H1 (cell line): Measurements from ENCODE around the gene EFR3B. TPM values are rescaled to one million over a fixed set of nuclear protein-coding genes. Genes with fewer than 3 reads are reported as not detected.

Source experiments
- CTCF ChIA-PET: fragments of 300-600 bp; sonication (Branson Sonifier 250); formaldehyde crosslinking; loops from one replicate; lab custom pipeline; 2021; ENCODE audit not compliant: partially characterized antibody; lab: Charles Lee
- POLR2A ChIA-PET: fragments of 300-600 bp; sonication (Branson Sonifier 250); formaldehyde crosslinking; loops from one replicate; lab custom pipeline; 2021; ENCODE audit warnings: inconsistent platforms; ENCODE audit not compliant: partially characterized antibody; lab: Charles Lee
- DNase-seq, 2 experiments: peaks; one replicate each; pipeline versions ENCODE4 v3.0.0 to v3.0.0-alpha.2; 2010 to 2022; ENCODE audit warnings: low spot score in 2 of 2, low read depth in 1 of 2, mixed read lengths in 1 of 2
- FAIRE-seq: peaks from 2 replicates; lab custom pipeline; 2011; peaks lifted over from hg19 to GRCh38; lab: Jason Lieb, UNC
- H2AFZ ChIP-seq: 2 replicates; pipeline ENCODE4 v1.8.1; 2012; ENCODE audit warnings: low read length, inconsistent platforms
- H2AK5ac ChIP-seq: 2 replicates; pipeline ENCODE4 v1.6.1; 2013; ENCODE audit warnings: low read depth, low read length
- H2BK120ac ChIP-seq: replicated peaks from 2 replicates; pipeline ENCODE3; 2013; ENCODE audit warnings: low read depth, low read length, inconsistent platforms
- H2BK12ac ChIP-seq: 2 replicates; pipeline ENCODE4 v1.6.1; 2013; ENCODE audit warnings: low read depth, low read length
- H2BK15ac ChIP-seq: 2 replicates; pipeline ENCODE4 v1.6.1; 2013; ENCODE audit warnings: low read length
- H2BK20ac ChIP-seq: 2 replicates; pipeline ENCODE4 v1.6.1; 2013; ENCODE audit warnings: low read length
- H2BK5ac ChIP-seq: 2 replicates; pipeline ENCODE4 v1.6.1; 2013; ENCODE audit warnings: low read depth, low read length
- H3K14ac ChIP-seq: 2 replicates; pipeline ENCODE4 v1.6.1; 2013; ENCODE audit warnings: inconsistent platforms; ENCODE audit not compliant: insufficient read length
- H3K18ac ChIP-seq: 2 replicates; pipeline ENCODE4 v1.6.1; 2013; ENCODE audit warnings: low read length; ENCODE audit errors: extremely low read depth
- H3K23ac ChIP-seq: 2 replicates; pipeline ENCODE4 v1.6.1; 2013; ENCODE audit warnings: inconsistent platforms; ENCODE audit not compliant: insufficient read length
- H3K23me2 ChIP-seq: 2 replicates; pipeline ENCODE4 v1.6.1; 2013; ENCODE audit warnings: low read depth, low read length
- H3K27ac ChIP-seq: 2 replicates; pipeline ENCODE4 v1.6.1; 2011; ENCODE audit warnings: low read depth, low read length, inconsistent platforms
- H3K27me3 ChIP-seq, 4 experiments: replicated peaks in 1 of 4; 1 replicate in 1 of 4; 2 replicates in 3 of 4; pipeline versions ENCODE4 v1.6.1 to v1.8.1; 2011 to 2013; ENCODE audit warnings: low read length in 3 of 4, mild to moderate bottlenecking in 3 of 4, inconsistent platforms in 2 of 4, mixed read lengths in 2 of 4, moderate library complexity in 1 of 4; ENCODE audit not compliant: control insufficient read depth in 3 of 4, insufficient read depth in 3 of 4; ENCODE audit errors: extremely low read depth in 1 of 4
- H3K36me3 ChIP-seq, 4 experiments: 2 replicates each; pipeline versions ENCODE4 v1.6.1 to v1.8.1; 2011 to 2013; ENCODE audit warnings: mild to moderate bottlenecking in 4 of 4, low read length in 3 of 4, moderate library complexity in 2 of 4, control low read depth in 1 of 4, inconsistent platforms in 1 of 4; ENCODE audit not compliant: insufficient read depth in 4 of 4, control insufficient read depth in 2 of 4
- H3K4ac ChIP-seq: replicated peaks from 2 replicates; pipeline ENCODE3; 2013; ENCODE audit warnings: low read length, low read depth, mixed read lengths, inconsistent platforms; ENCODE audit not compliant: insufficient read length
- H3K4me1 ChIP-seq, 4 experiments: replicated peaks in 1 of 4; 1 replicate in 1 of 4; 2 replicates in 3 of 4; pipeline versions ENCODE4 v1.6.1 to v1.8.1; 2011 to 2013; ENCODE audit warnings: low read length in 3 of 4, inconsistent platforms in 2 of 4, mixed read lengths in 1 of 4; ENCODE audit not compliant: insufficient read depth in 4 of 4, control insufficient read depth in 3 of 4
- H3K4me2 ChIP-seq, 2 experiments: 2 replicates each; pipeline versions ENCODE4 v1.6.1 to v1.8.1; 2011 to 2013; ENCODE audit warnings: low read depth in 2 of 2, low read length in 2 of 2, control low read depth in 1 of 2, inconsistent platforms in 1 of 2, mild to moderate bottlenecking in 1 of 2; ENCODE audit not compliant: insufficient read depth in 1 of 2
- H3K4me3 ChIP-seq, 4 experiments: fragments of 200-600, 300-600 bp in 1 of 4; sonication (generic), shearing (Covaris generic), sonication (Bioruptor Twin) in 1 of 4; 2 replicates each; pipeline versions ENCODE4 v1.5.1 to v1.8.1; 2011 to 2016; ENCODE audit warnings: low read length in 4 of 4, low read depth in 3 of 4, control low read depth in 2 of 4, inconsistent platforms in 2 of 4, mild to moderate bottlenecking in 2 of 4, mixed read lengths in 1 of 4, moderate library complexity in 1 of 4; ENCODE audit not compliant: insufficient read depth in 2 of 4; ENCODE audit errors: extremely low read depth in 1 of 4
- H3K56ac ChIP-seq: replicated peaks from 2 replicates; pipeline ENCODE3; 2013; ENCODE audit warnings: low read depth, mild to moderate bottlenecking, mixed read lengths, low read length, inconsistent platforms; ENCODE audit not compliant: insufficient read length
- H3K79me1 ChIP-seq: 2 replicates; pipeline ENCODE4 v1.6.1; 2013; ENCODE audit warnings: low read depth, low read length, control low read depth
- H3K79me2 ChIP-seq, 2 experiments: 2 replicates each; pipeline versions ENCODE4 v1.6.1 to v1.8.1; 2012 to 2013; ENCODE audit warnings: low read length in 2 of 2, mild to moderate bottlenecking in 2 of 2, inconsistent platforms in 1 of 2; ENCODE audit not compliant: insufficient read depth in 2 of 2, control insufficient read depth in 1 of 2
- H3K9ac ChIP-seq, 4 experiments: replicated peaks in 1 of 4; 1 replicate in 1 of 4; 2 replicates in 3 of 4; pipeline versions ENCODE4 v1.6.1 to v1.8.1; 2011 to 2013; ENCODE audit warnings: low read depth in 3 of 4, low read length in 3 of 4, control low read depth in 2 of 4, mild to moderate bottlenecking in 2 of 4, moderate library complexity in 2 of 4, inconsistent platforms in 1 of 4; ENCODE audit errors: extremely low read depth in 1 of 4
- H3K9me3 ChIP-seq, 2 experiments: 2 replicates each; pipeline versions ENCODE4 v1.6.1 to v1.8.1; 2012 to 2013; ENCODE audit warnings: mild to moderate bottlenecking in 2 of 2, moderate library complexity in 2 of 2, control low read depth in 1 of 2, inconsistent platforms in 1 of 2, low read depth in 1 of 2, low read length in 1 of 2, mixed read lengths in 1 of 2; ENCODE audit not compliant: insufficient read depth in 2 of 2
- H4K20me1 ChIP-seq, 2 experiments: replicated peaks in 1 of 2; 2 replicates each; pipeline versions ENCODE3 to v1.8.1; 2011 to 2013; ENCODE audit warnings: inconsistent platforms in 2 of 2, low read length in 2 of 2, mild to moderate bottlenecking in 1 of 2; ENCODE audit not compliant: insufficient read depth in 2 of 2, control insufficient read depth in 1 of 2
- H4K5ac ChIP-seq: 2 replicates; pipeline ENCODE4 v1.6.1; 2013; ENCODE audit warnings: low read length, low read depth, mixed read lengths, inconsistent platforms; ENCODE audit not compliant: insufficient read length
- H4K8ac ChIP-seq: 2 replicates; pipeline ENCODE4 v1.8.0; 2013; ENCODE audit warnings: mild to moderate bottlenecking, moderate library complexity, low read length, inconsistent platforms; ENCODE audit not compliant: insufficient read depth; ENCODE audit errors: extremely low read depth
- H4K91ac ChIP-seq: replicated peaks from 2 replicates; pipeline ENCODE3; 2013; ENCODE audit warnings: low read length, mixed read lengths, inconsistent platforms; ENCODE audit not compliant: insufficient read length
- BACH1 ChIP-seq: IDR thresholded peaks from 2 replicates; pipeline ENCODE4 v1.6.1; 2012; ENCODE audit warnings: low read length, improper control_type of control experiment
- BCL11A ChIP-seq, 2 experiments: IDR thresholded peaks; one replicate each; pipeline ENCODE4 v1.6.1; 2011; ENCODE audit warnings: low read depth in 2 of 2, low read length in 2 of 2, mild to moderate bottlenecking in 2 of 2
- BRCA1 ChIP-seq: IDR thresholded peaks from 2 replicates; pipeline ENCODE4 v1.6.1; 2012; ENCODE audit warnings: low read depth, low read length, improper control_type of control experiment
- CBX8 ChIP-seq: fragments of 300-800, 300-1000 bp; sonication (generic); IDR thresholded peaks from 2 replicates; pipeline ENCODE4 v1.7.1; 2016; ENCODE audit warnings: low read depth, low read length, borderline replicate concordance
- CEBPB ChIP-seq: IDR thresholded peaks from 2 replicates; pipeline ENCODE4 v1.6.1; 2012; ENCODE audit warnings: low read depth, low read length
- FOSL1 ChIP-seq: IDR thresholded peaks from 2 replicates; pipeline ENCODE4 v1.6.1; 2011; ENCODE audit warnings: mild to moderate bottlenecking, low read depth, low read length, moderate library complexity; ENCODE audit not compliant: insufficient read depth
- GABPA ChIP-seq: IDR thresholded peaks from 2 replicates; pipeline ENCODE4 v1.6.1; 2011; ENCODE audit warnings: mild to moderate bottlenecking, low read length, moderate library complexity, borderline replicate concordance; ENCODE audit not compliant: insufficient read depth
- RAD21 ChIP-seq, 2 experiments: IDR thresholded peaks in 1 of 2; conservative IDR thresholded peaks in 1 of 2; 2 replicates each; pipeline ENCODE4 v1.6.1; 2011; ENCODE audit warnings: low read depth in 2 of 2, low read length in 2 of 2, improper control_type of control experiment in 1 of 2, inconsistent platforms in 1 of 2, mild to moderate bottlenecking in 1 of 2, moderate library complexity in 1 of 2
- RNF2 ChIP-seq: fragments of 200-900, 300-1000 bp; sonication (generic); IDR thresholded peaks from 2 replicates; pipeline ENCODE4 v1.7.1; 2016; ENCODE audit warnings: borderline replicate concordance, low read depth, mild to moderate bottlenecking, antibody characterized with exemption, low read length; ENCODE audit not compliant: poor library complexity, severe bottlenecking; ENCODE audit errors: missing control alignments
- RXRA ChIP-seq: IDR thresholded peaks from 2 replicates; pipeline ENCODE4 v1.6.1; 2011; ENCODE audit warnings: low read depth, mild to moderate bottlenecking, low read length, moderate library complexity; ENCODE audit not compliant: insufficient read depth
- SP1 ChIP-seq: IDR thresholded peaks from 2 replicates; pipeline ENCODE4 v1.6.1; 2011; ENCODE audit warnings: low read depth, low read length
- TCF12 ChIP-seq: IDR thresholded peaks from 2 replicates; pipeline ENCODE4 v1.6.1; 2011; ENCODE audit warnings: low read depth, mild to moderate bottlenecking, low read length
- TEAD4 ChIP-seq: IDR thresholded peaks from 2 replicates; pipeline ENCODE4 v1.6.1; 2012; ENCODE audit warnings: low read depth, low read length, inconsistent platforms, mixed read lengths
- WGBS, 2 experiments: shearing (Covaris generic) in 1 of 2; methylation state at CpG; one replicate each; pipeline versions ENCODE4 v1.1.6 to v1.1.7; 2013 to 2015; ENCODE audit warnings: low lambda C conversion rate in 2 of 2, mixed read lengths in 2 of 2, inconsistent platforms in 1 of 2, low coverage in 1 of 2, missing lambda C conversion rate in 1 of 2; ENCODE audit not compliant: insufficient replicate concordance in 2 of 2, insufficient coverage in 1 of 2, insufficient read length in 1 of 2; ENCODE audit errors: extremely low coverage in 1 of 2, missing lambda C conversion rate in 1 of 2; 5-methylcytosine and 5-hydroxymethylcytosine counted together
- polyA plus RNA-seq, 7 experiments: library from polyadenylated mRNA; depleted of rRNA in 3 of 7; stranded (reverse) in 5 of 7; unstranded in 2 of 7; fragments of >200 nt in 5 of 7; fragments of 200-250 nt in 2 of 7; gene quantifications; 1 replicate in 5 of 7; 2 replicates in 1 of 7; 4 replicates in 1 of 7; pipeline versions ENCODE4 v1.2.1 to v1.2.3, GENCODE V29; 2011 to 2013; ENCODE audit warnings: missing spikeins in 2 of 7, mixed read lengths in 2 of 7
- total RNA-seq: library from RNA; stranded (reverse); fragmentation: NEBNext Ultra II Directional; extraction: Animal tissue kit (Norgen Biotek cat#: 25700); gene quantifications from 2 replicates; pipeline ENCODE4 v1.2.1, GENCODE V29; 2021
- TF ChIP-seq, protein P1 (sequence below): IDR thresholded peaks from 2 replicates; pipeline ENCODE4 v1.6.1; 2012; ENCODE audit warnings: inconsistent platforms

The EFR3B gene
- total and polyA plus RNA-seq, 2 of the 8 experiments (the other 6 are each of a cell fraction or from before 2014, with no cell fraction given), result 3.4 to 9.6 TPM

DNA sequence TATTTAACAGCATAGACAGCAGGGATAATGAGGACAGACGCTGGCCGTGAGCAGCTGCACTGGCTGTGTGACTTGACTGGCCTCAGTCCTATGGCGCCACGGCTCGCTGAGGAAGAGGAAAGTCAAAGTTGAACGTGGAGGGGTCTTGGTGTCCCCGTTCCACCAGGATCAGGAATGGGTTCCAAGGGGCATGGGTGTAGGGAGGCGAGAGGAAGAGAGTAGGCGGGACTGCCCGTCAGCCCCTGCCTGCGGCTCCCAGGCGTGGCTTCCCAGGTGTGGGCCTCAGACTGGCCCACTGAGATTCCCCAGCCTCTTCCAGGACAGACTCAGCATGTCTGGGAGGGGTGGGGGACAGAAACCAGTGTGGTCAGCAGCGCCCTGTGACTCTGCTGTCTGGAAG is 75.1 kb downstream of the EFR3B start:
- Histone ChIP-seq H3K9ac (no peak overlapping the region), H3K27me3 (no peaks in the 10 kb centered on the region), H3K36me3 (no peaks in the 10 kb centered on the region), H4K5ac (no peak overlapping the region), H4K91ac (no peak overlapping the region), H2BK5ac (no peak overlapping the region), H3K18ac (no peak overlapping the region), H2BK20ac (no peak overlapping the region), H3K56ac (no peak overlapping the region), H3K4me1 (no peaks in the 10 kb centered on the region; a peak in 2 of 7 replicates), H3K79me1 (no peaks in the 10 kb centered on the region), H2BK120ac (no peak overlapping the region), H4K8ac (no peak overlapping the region), H3K23ac (no peak overlapping the region), H3K79me2 (no peaks in the 10 kb centered on the region), H2AFZ (no peak overlapping the region), H3K9me3 (no peaks in the 10 kb centered on the region), H2AK5ac (no peak overlapping the region), H4K20me1 (no peaks in the 10 kb centered on the region), H3K23me2 (no peaks in the 10 kb centered on the region), H2BK12ac (no peak overlapping the region), H2BK15ac (no peak overlapping the region), H3K4me3 (no peak overlapping the region), H3K27ac (no peak overlapping the region), H3K14ac (no peak overlapping the region), H3K4ac (no peak overlapping the region), H3K4me2 (no peak overlapping the region)
- DNase-seq, result no peak
- no peak for FAIRE-seq
- ChIA-PET POLR2A (interaction anchor here (0.5 kb wide), 1 partner anchor 227 kb away, joined by 4 read pairs; no protein-coding TSS in a partner anchor), CTCF (no interaction called here)
- WGBS, 2 experiments, result 94% methylated on average over 11 of the region's 13 CpGs; no CpG with 5 or more reads in 1 of the 2 experiments
- no peak for TF ChIP-seq FOSL1
- no peak for TF ChIP-seq SP1
- no peak for TF ChIP-seq CEBPB
- no peak; a peak in 1 of 4 replicates for TF ChIP-seq RAD21 (IDR thresholded peaks at IDR 0.05 in 1 of 2, conservative IDR thresholded peaks at IDR 0.05 in 1 of 2; ENCODE audit: low read depth in 2 of 2, low read length in 2 of 2)
- no peak for TF ChIP-seq RNF2
- no peak for TF ChIP-seq GABPA
- TF ChIP-seq RXRA, result no peak
- no peak for TF ChIP-seq BACH1
- TF ChIP-seq TCF12, result no peak
- TF ChIP-seq TEAD4, result no peak
- no peak for TF ChIP-seq BCL11A (IDR thresholded peaks at IDR 0.05; ENCODE audit: low read depth in 2 of 2, low read length in 2 of 2)
- no peak for TF ChIP-seq CBX8
- TF ChIP-seq, protein P1, sequence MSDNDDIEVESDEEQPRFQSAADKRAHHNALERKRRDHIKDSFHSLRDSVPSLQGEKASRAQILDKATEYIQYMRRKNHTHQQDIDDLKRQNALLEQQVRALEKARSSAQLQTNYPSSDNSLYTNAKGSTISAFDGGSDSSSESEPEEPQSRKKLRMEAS, result no peak
- TF ChIP-seq BRCA1, result no peak
